GM06990 (cell line): Measurements from ENCODE around the gene RPS17.

Experiments used
- DNase-seq: peaks from one replicate; pipeline ENCODE4 v3.0.0-alpha.2; 2011; ENCODE audit not compliant: insufficient read length; ENCODE audit errors: extremely low read depth
- H3K27me3 ChIP-seq: replicated peaks from 2 replicates; pipeline ENCODE4 v1.6.0; 2011; ENCODE audit warnings: low read length; ENCODE audit not compliant: control insufficient read depth, insufficient read depth
- H3K36me3 ChIP-seq: 2 replicates; pipeline ENCODE4 v1.5.1; 2011; ENCODE audit warnings: low read length; ENCODE audit not compliant: control insufficient read depth, insufficient read depth
- H3K4me3 ChIP-seq: replicated peaks from 2 replicates; pipeline ENCODE4 v1.5.1; 2011; ENCODE audit warnings: low read depth, mild to moderate bottlenecking, control low read depth, low read length
- CTCF ChIP-seq: IDR thresholded peaks from 2 replicates; pipeline ENCODE4 v1.5.1; 2011; ENCODE audit warnings: low read length, control low read depth, mild to moderate bottlenecking, inconsistent platforms; ENCODE audit not compliant: insufficient read depth, poor library complexity, severe bottlenecking

RPS17 gene

GRCh38 chr15:82566690-82567089 is 26.4 kb upstream of the RPS17 start:
- TF ChIP-seq CTCF = no peak
- DNase-seq = no peak
- Histone ChIP-seq H3K4me3 (no peak overlapping the region), H3K36me3 (peaks cover 3% of the 10 kb centered on the region), H3K27me3 (no peaks in the 10 kb centered on the region)

GRCh38 chr15:82558502-82558901 is 18.2 kb upstream of the RPS17 start:
- no peak for DNase-seq
- peaks cover 2% of the 10 kb centered on the region; the same call in 1 of the 2 replicates for H3K36me3 ChIP-seq
- no peak for TF ChIP-seq CTCF
- no peak overlapping the region for H3K4me3 ChIP-seq
- H3K27me3 ChIP-seq = no peaks in the 10 kb centered on the region

- TF ChIP-seq CTCF = no peak
- H3K27me3 ChIP-seq = no peaks in the 10 kb centered on the region
- H3K36me3 ChIP-seq = peaks cover 2% of the 10 kb centered on the region; the same call in 1 of the 2 replicates
- H3K4me3 ChIP-seq = no peak overlapping the region
- no peak for DNase-seq
These were observed 16.2 kb upstream of the RPS17 start for GRCh38 chr15:82556315-82557035.

GRCh38 chr15:82554849-82555248 is 14.6 kb upstream of the RPS17 start:
- Histone ChIP-seq H3K27me3 (no peaks in the 10 kb centered on the region), H3K36me3 (peaks cover 2% of the 10 kb centered on the region; the same call in 1 of the 2 replicates), H3K4me3 (no peak overlapping the region)
- DNase-seq = no peak
- TF ChIP-seq CTCF = no peak

- DNase-seq = no peak
- no peaks in the 10 kb centered on the region for H3K27me3 ChIP-seq
- no peak overlapping the region for H3K4me3 ChIP-seq
- TF ChIP-seq CTCF = no peak
- H3K36me3 ChIP-seq = peaks cover 2% of the 10 kb centered on the region; the same call in 1 of the 2 replicates
These were observed 14.1 kb upstream of the RPS17 start for GRCh38 chr15:82554351-82554750.
